Measurements from ENCODE around the gene SUCLG2.

The SUCLG2 gene

GRCh38 chr3:67461667-67462142 lies 192.7 kb downstream of the SUCLG2 start:
- ChIA-PET POLR2A (no interaction called here), CTCF (no interaction called here)
- H3K4me1 ChIP-seq (ENCODE audit: control insufficient read depth, insufficient read depth, low read length), result no peaks in the 10 kb centered on the region
- no peak overlapping the region for H3K4me3 ChIP-seq (ENCODE audit: low read depth, low read length)
- H3K27ac ChIP-seq (ENCODE audit: extremely low read depth, low read depth, low read length), result no peak overlapping the region
- H3K36me3 ChIP-seq (ENCODE audit: control insufficient read depth in 2 of 2, insufficient read depth in 1 of 2, low read length in 2 of 2), result no peaks in the 10 kb centered on the region
- H3K9me3 ChIP-seq (ENCODE audit: control insufficient read depth, insufficient read depth, low read depth, low read length), result no peaks in the 10 kb centered on the region
- TF ChIP-seq ELK4 (IDR thresholded peaks at IDR 0.05; ENCODE audit: borderline replicate concordance, low read depth, low read length) (no peak), ZNF514 (tag by site-specific recombination; IDR thresholded peaks at IDR 0.05) (no peak), ZBTB8A (tag by site-specific recombination; IDR thresholded peaks at IDR 0.05) (no peak), PRDM1 (tag by site-specific recombination; IDR thresholded peaks at IDR 0.05) (no peak), ZNF501 (tag by site-specific recombination; IDR thresholded peaks at IDR 0.05) (no peak), ZSCAN16 (tag by site-specific recombination; IDR thresholded peaks at IDR 0.05) (no peak), GLIS1 (tag by site-specific recombination; IDR thresholded peaks at IDR 0.05) (peak; percentile 87)

- CTCF ChIA-PET, result no interaction called here
- POLR2A ChIA-PET, result no interaction called here
- H3K9me3 ChIP-seq (ENCODE audit: control insufficient read depth, insufficient read depth, low read depth, low read length), result no peaks in the 10 kb centered on the region
- H3K4me1 ChIP-seq (ENCODE audit: control insufficient read depth, insufficient read depth, low read length), result no peaks in the 10 kb centered on the region
- H3K36me3 ChIP-seq (ENCODE audit: control insufficient read depth in 2 of 2, insufficient read depth in 1 of 2, low read length in 2 of 2), result no peaks in the 10 kb centered on the region
- no peak for TF ChIP-seq ZNF585B (tag by site-specific recombination; IDR thresholded peaks at IDR 0.05)
- TF ChIP-seq ZNF266 (tag by site-specific recombination; IDR thresholded peaks at IDR 0.05; ENCODE audit: low read depth), result no peak
- no peak for TF ChIP-seq ELK4 (IDR thresholded peaks at IDR 0.05; ENCODE audit: borderline replicate concordance, low read depth, low read length)
- TF ChIP-seq ZNF132 (tag by site-specific recombination; IDR thresholded peaks at IDR 0.05; ENCODE audit: borderline replicate concordance), result no peak
- no peak overlapping the region for H3K27ac ChIP-seq (ENCODE audit: extremely low read depth, low read depth, low read length)
- no peak overlapping the region for H3K4me3 ChIP-seq (ENCODE audit: low read depth, low read length)
Observed at GRCh38 chr3:67460841-67461510, 193.4 kb downstream of the SUCLG2 start.

- no peak overlapping the region for H3K27ac ChIP-seq (ENCODE audit: extremely low read depth, low read depth, low read length)
- H3K36me3 ChIP-seq (ENCODE audit: control insufficient read depth in 2 of 2, insufficient read depth in 1 of 2, low read length in 2 of 2), result no peaks in the 10 kb centered on the region
- no peaks in the 10 kb centered on the region for H3K9me3 ChIP-seq (ENCODE audit: control insufficient read depth, insufficient read depth, low read depth, low read length)
- POLR2A ChIA-PET, result no interaction called here
- TF ChIP-seq ZSCAN4 (tag by site-specific recombination; IDR thresholded peaks at IDR 0.05) (no peak), ZNF510 (tag by site-specific recombination; IDR thresholded peaks at IDR 0.05; ENCODE audit: insufficient replicate concordance) (no peak), ZNF350 (tag by site-specific recombination; IDR thresholded peaks at IDR 0.05) (no peak), ZNF555 (tag by site-specific recombination; conservative IDR thresholded peaks at IDR 0.05) (no peak), ZNF140 (tag by site-specific recombination; IDR thresholded peaks at IDR 0.05) (no peak), ZNF626 (tag by site-specific recombination; IDR thresholded peaks at IDR 0.05) (no peak), YY2 (tag by site-specific recombination; IDR thresholded peaks at IDR 0.05) (no peak)
- no peaks in the 10 kb centered on the region for H3K4me1 ChIP-seq (ENCODE audit: control insufficient read depth, insufficient read depth, low read length)
- no peak overlapping the region for H3K4me3 ChIP-seq (ENCODE audit: low read depth, low read length)
- CTCF ChIA-PET, result no interaction called here
Observed at GRCh38 chr3:67459796-67460195, 194.6 kb downstream of the SUCLG2 start.
